Measurements from ENCODE around the gene AURKB. TPM values are rescaled to one million over a fixed set of nuclear protein-coding genes. Genes with fewer than 3 reads are reported as not detected.

Gene AURKB
- total RNA-seq, 1 donor from 2014 or later, result 7.6 TPM

DNA sequence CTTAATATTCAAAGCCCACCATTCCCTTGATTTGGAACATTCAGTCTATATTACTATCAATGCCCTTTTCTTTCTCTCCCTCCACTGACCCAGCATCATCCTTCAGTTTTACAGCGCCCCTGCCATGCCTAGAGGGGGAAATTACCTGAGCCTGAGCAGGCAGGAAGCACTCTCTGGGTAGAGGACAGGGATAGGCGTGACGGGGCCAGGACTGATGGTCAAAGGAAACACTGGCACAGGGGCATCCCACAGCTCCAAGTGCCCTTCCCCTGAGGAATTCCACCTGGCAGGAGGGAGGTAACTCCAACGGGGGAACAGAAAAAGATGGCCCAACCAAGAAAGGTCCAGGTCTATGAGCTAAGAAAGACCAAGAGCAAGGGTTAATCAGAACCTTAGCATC, 27.5 kb upstream of the AURKB start:
- no peak overlapping the region for H3K4me3 Mint-ChIP-seq (ENCODE audit: unreplicated experiment)
- H3K9me3 Mint-ChIP-seq (ENCODE audit: unreplicated experiment), result no peaks in the 10 kb centered on the region
- no peak overlapping the region for H3K27ac Mint-ChIP-seq (ENCODE audit: unreplicated experiment)
- no peak for DNase-seq (ENCODE audit: low read depth)
- H3K9ac ChIP-seq (ENCODE audit: low read length), result no peak overlapping the region
- H3K36me3 Mint-ChIP-seq (ENCODE audit: low read depth, unreplicated experiment), result peaks cover 7% of the 10 kb centered on the region
- no peaks in the 10 kb centered on the region for H3K27me3 Mint-ChIP-seq (ENCODE audit: low read depth, unreplicated experiment)
- H3K4me1 ChIP-seq (ENCODE audit: insufficient read depth, low read length), result no peaks in the 10 kb centered on the region
- H3K4me1 Mint-ChIP-seq (ENCODE audit: low read depth, unreplicated experiment), result no peaks in the 10 kb centered on the region
- H3K27ac ChIP-seq (ENCODE audit: low read depth, low read length), result no peak overlapping the region
- H3K36me3 ChIP-seq (ENCODE audit: insufficient read depth, low read length), result peaks cover 2% of the 10 kb centered on the region
- TF ChIP-seq EZH2 (IDR thresholded peaks at IDR 0.05; ENCODE audit: insufficient read depth, low read length), result no peak
- TF ChIP-seq, protein P1, sequence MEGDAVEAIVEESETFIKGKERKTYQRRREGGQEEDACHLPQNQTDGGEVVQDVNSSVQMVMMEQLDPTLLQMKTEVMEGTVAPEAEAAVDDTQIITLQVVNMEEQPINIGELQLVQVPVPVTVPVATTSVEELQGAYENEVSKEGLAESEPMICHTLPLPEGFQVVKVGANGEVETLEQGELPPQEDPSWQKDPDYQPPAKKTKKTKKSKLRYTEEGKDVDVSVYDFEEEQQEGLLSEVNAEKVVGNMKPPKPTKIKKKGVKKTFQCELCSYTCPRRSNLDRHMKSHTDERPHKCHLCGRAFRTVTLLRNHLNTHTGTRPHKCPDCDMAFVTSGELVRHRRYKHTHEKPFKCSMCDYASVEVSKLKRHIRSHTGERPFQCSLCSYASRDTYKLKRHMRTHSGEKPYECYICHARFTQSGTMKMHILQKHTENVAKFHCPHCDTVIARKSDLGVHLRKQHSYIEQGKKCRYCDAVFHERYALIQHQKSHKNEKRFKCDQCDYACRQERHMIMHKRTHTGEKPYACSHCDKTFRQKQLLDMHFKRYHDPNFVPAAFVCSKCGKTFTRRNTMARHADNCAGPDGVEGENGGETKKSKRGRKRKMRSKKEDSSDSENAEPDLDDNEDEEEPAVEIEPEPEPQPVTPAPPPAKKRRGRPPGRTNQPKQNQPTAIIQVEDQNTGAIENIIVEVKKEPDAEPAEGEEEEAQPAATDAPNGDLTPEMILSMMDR (IDR thresholded peaks at IDR 0.05; ENCODE audit: insufficient read depth, low read depth, low read length), result no peak
- H3K27me3 ChIP-seq (ENCODE audit: insufficient read depth, low read length), result no peaks in the 10 kb centered on the region
- H4K20me1 ChIP-seq (ENCODE audit: insufficient read depth, low read length), result no peaks in the 10 kb centered on the region
- no peak overlapping the region for H3K4me3 ChIP-seq (ENCODE audit: insufficient read depth, low read depth, low read length)
- no peak overlapping the region for H2AFZ ChIP-seq (ENCODE audit: low read depth, low read length)
- FAIRE-seq, result no peak
- no peak overlapping the region for H3K4me2 ChIP-seq (ENCODE audit: low read length)
- H3K79me2 ChIP-seq (ENCODE audit: insufficient read depth, low read length), result no peaks in the 10 kb centered on the region
- no peaks in the 10 kb centered on the region for H3K9me3 ChIP-seq (ENCODE audit: insufficient read depth, low read depth, low read length)

- Histone ChIP-seq H3K36me3 (ENCODE audit: insufficient read depth, low read length) (peaks cover 6% of the 10 kb centered on the region), H3K9ac (ENCODE audit: low read length) (no peak overlapping the region), H3K4me2 (ENCODE audit: low read length) (no peak overlapping the region), H3K27me3 (ENCODE audit: insufficient read depth, low read length) (no peaks in the 10 kb centered on the region), H3K4me3 (ENCODE audit: insufficient read depth, low read depth, low read length) (no peak overlapping the region), H3K4me1 (ENCODE audit: insufficient read depth, low read length) (no peaks in the 10 kb centered on the region), H3K27ac (ENCODE audit: low read depth, low read length) (no peak overlapping the region), H3K9me3 (ENCODE audit: insufficient read depth, low read depth, low read length) (no peaks in the 10 kb centered on the region), H2AFZ (ENCODE audit: low read depth, low read length) (no peak overlapping the region), H3K79me2 (ENCODE audit: insufficient read depth, low read length) (no peaks in the 10 kb centered on the region), H4K20me1 (ENCODE audit: insufficient read depth, low read length) (no peaks in the 10 kb centered on the region)
- no peak overlapping the region for H3K27ac Mint-ChIP-seq (ENCODE audit: unreplicated experiment)
- H3K27me3 Mint-ChIP-seq (ENCODE audit: low read depth, unreplicated experiment), result no peaks in the 10 kb centered on the region
- no peak overlapping the region for H3K4me3 Mint-ChIP-seq (ENCODE audit: unreplicated experiment)
- FAIRE-seq, result no peak
- no peaks in the 10 kb centered on the region for H3K9me3 Mint-ChIP-seq (ENCODE audit: unreplicated experiment)
- no peaks in the 10 kb centered on the region for H3K4me1 Mint-ChIP-seq (ENCODE audit: low read depth, unreplicated experiment)
- H3K36me3 Mint-ChIP-seq (ENCODE audit: low read depth, unreplicated experiment), result peaks cover 9% of the 10 kb centered on the region
- TF ChIP-seq EZH2 (IDR thresholded peaks at IDR 0.05; ENCODE audit: insufficient read depth, low read length), result no peak
- TF ChIP-seq, protein P1 (IDR thresholded peaks at IDR 0.05; ENCODE audit: insufficient read depth, low read depth, low read length), result no peak
- no peak for DNase-seq (ENCODE audit: low read depth)
These were observed 26.8 kb upstream of the AURKB start for GRCh38 chr17:8237175-8237574.

DNA sequence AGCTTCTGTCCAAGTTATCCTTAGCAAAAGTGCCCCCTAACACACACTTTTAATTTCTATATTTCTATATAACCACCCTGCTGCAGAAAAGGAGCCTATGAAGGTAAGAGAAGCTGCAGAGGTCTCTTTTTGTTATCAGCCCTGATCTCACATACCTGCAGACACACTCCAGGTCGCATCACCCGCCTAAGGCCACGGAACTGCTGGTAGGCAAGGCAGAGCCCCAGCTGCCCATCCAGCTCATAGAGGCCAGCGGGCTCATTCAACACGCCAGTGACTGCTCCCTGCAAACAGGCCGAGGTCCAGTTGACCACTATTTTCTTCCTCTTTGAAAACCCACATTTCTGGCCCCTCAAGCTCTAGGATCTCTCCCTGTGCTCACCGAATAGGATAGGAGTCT, 25.3 kb upstream of the AURKB start:
- Histone ChIP-seq H3K79me2 (ENCODE audit: insufficient read depth, low read length) (no peaks in the 10 kb centered on the region), H2AFZ (ENCODE audit: low read depth, low read length) (no peak overlapping the region), H3K27ac (ENCODE audit: low read depth, low read length) (no peak overlapping the region), H3K36me3 (ENCODE audit: insufficient read depth, low read length) (peaks cover 6% of the 10 kb centered on the region), H3K4me3 (ENCODE audit: insufficient read depth, low read depth, low read length) (no peak overlapping the region), H4K20me1 (ENCODE audit: insufficient read depth, low read length) (no peaks in the 10 kb centered on the region), H3K4me2 (ENCODE audit: low read length) (no peak overlapping the region), H3K4me1 (ENCODE audit: insufficient read depth, low read length) (no peaks in the 10 kb centered on the region), H3K9me3 (ENCODE audit: insufficient read depth, low read depth, low read length) (no peaks in the 10 kb centered on the region), H3K27me3 (ENCODE audit: insufficient read depth, low read length) (no peaks in the 10 kb centered on the region), H3K9ac (ENCODE audit: low read length) (no peak overlapping the region)
- H3K4me3 Mint-ChIP-seq (ENCODE audit: unreplicated experiment), result peak overlapping the region; percentile 34
- H3K27ac Mint-ChIP-seq (ENCODE audit: unreplicated experiment), result no peak overlapping the region
- no peak for TF ChIP-seq EZH2 (IDR thresholded peaks at IDR 0.05; ENCODE audit: insufficient read depth, low read length)
- TF ChIP-seq, protein P1 (IDR thresholded peaks at IDR 0.05; ENCODE audit: insufficient read depth, low read depth, low read length), result no peak
- H3K27me3 Mint-ChIP-seq (ENCODE audit: low read depth, unreplicated experiment), result no peaks in the 10 kb centered on the region
- no peaks in the 10 kb centered on the region for H3K4me1 Mint-ChIP-seq (ENCODE audit: low read depth, unreplicated experiment)
- FAIRE-seq, result no peak
- DNase-seq (ENCODE audit: low read depth), result no peak
- peaks cover 14% of the 10 kb centered on the region for H3K36me3 Mint-ChIP-seq (ENCODE audit: low read depth, unreplicated experiment)
- no peaks in the 10 kb centered on the region for H3K9me3 Mint-ChIP-seq (ENCODE audit: unreplicated experiment)
